Neuronal stem cell (in vitro differentiated cells): ENCODE measurements around the gene BRI3.

Experiments used
- DNase-seq: peaks from one replicate; pipeline ENCODE4 v3.0.0-alpha.2; 2013; ENCODE audit warnings: low spot score
- H2AFZ ChIP-seq: one replicate; pipeline ENCODE4 v1.6.1; 2013; ENCODE audit warnings: mild to moderate bottlenecking, low read length, inconsistent platforms
- H2AK5ac ChIP-seq: 2 replicates; pipeline ENCODE4 v1.6.1; 2013; ENCODE audit warnings: low read depth, mild to moderate bottlenecking, inconsistent platforms, low read length, moderate library complexity, mixed read lengths
- H2BK120ac ChIP-seq: 2 replicates; pipeline ENCODE4 v1.6.1; 2013; ENCODE audit warnings: low read depth, mild to moderate bottlenecking, inconsistent platforms, low read length, moderate library complexity, mixed read lengths
- H2BK12ac ChIP-seq: one replicate; pipeline ENCODE4 v1.6.1; 2013; ENCODE audit warnings: low read length, inconsistent platforms
- H2BK15ac ChIP-seq: 2 replicates; pipeline ENCODE4 v1.6.1; 2013; ENCODE audit warnings: mild to moderate bottlenecking, low read length, inconsistent platforms, mixed read lengths
- H2BK5ac ChIP-seq: one replicate; pipeline ENCODE4 v1.6.1; 2013; ENCODE audit warnings: inconsistent platforms, mild to moderate bottlenecking, low read length, moderate library complexity
- H3K14ac ChIP-seq: one replicate; pipeline ENCODE4 v1.6.1; 2013; ENCODE audit warnings: low read length, inconsistent platforms
- H3K18ac ChIP-seq: 2 replicates; pipeline ENCODE4 v1.6.1; 2013; ENCODE audit warnings: low read length, inconsistent platforms
- H3K23ac ChIP-seq: 2 replicates; pipeline ENCODE4 v1.6.1; 2013; ENCODE audit warnings: low read depth, mild to moderate bottlenecking, mixed read lengths, low read length, inconsistent platforms; ENCODE audit not compliant: poor library complexity
- H3K27ac ChIP-seq: replicated peaks from 3 replicates; pipeline ENCODE4 v1.5.1; 2013; ENCODE audit warnings: low read length, inconsistent platforms
- H3K27me3 ChIP-seq, 3 experiments: 2 replicates each; pipeline ENCODE4 v1.6.1; 2013; ENCODE audit warnings: low read length in 3 of 3, mild to moderate bottlenecking in 2 of 3, inconsistent platforms in 1 of 3, low read depth in 1 of 3, mixed read lengths in 1 of 3, moderate library complexity in 1 of 3; ENCODE audit not compliant: control insufficient read depth in 3 of 3, insufficient read depth in 3 of 3
- H3K36me3 ChIP-seq, 2 donors: replicated peaks in 1 of 2; 2 replicates each; pipeline ENCODE4 v1.6.1; 2013; ENCODE audit warnings: low read length in 2 of 2; ENCODE audit not compliant: control insufficient read depth in 2 of 2, insufficient read depth in 2 of 2
- H3K4ac ChIP-seq: 2 replicates; pipeline ENCODE4 v1.6.1; 2013; ENCODE audit warnings: inconsistent platforms, mild to moderate bottlenecking, low read length, moderate library complexity
- H3K4me1 ChIP-seq, 2 donors: 1 replicate in 1 of 2; 2 replicates in 1 of 2; pipeline ENCODE4 v1.6.1; 2013; ENCODE audit warnings: low read length in 2 of 2, low read depth in 1 of 2; ENCODE audit not compliant: control insufficient read depth in 2 of 2, insufficient read depth in 1 of 2
- H3K4me2 ChIP-seq: one replicate; pipeline ENCODE4 v1.6.1; 2013; ENCODE audit warnings: mild to moderate bottlenecking, low read length, inconsistent platforms; ENCODE audit not compliant: insufficient read depth, poor library complexity, severe bottlenecking
- H3K4me3 ChIP-seq, 2 donors: 2 replicates each; pipeline ENCODE4 v1.5.1; 2013; ENCODE audit warnings: low read length in 2 of 2, mild to moderate bottlenecking in 2 of 2, inconsistent platforms in 1 of 2, moderate library complexity in 1 of 2
- H3K79me1 ChIP-seq: one replicate; pipeline ENCODE4 v1.6.1; 2013; ENCODE audit warnings: low read depth, mild to moderate bottlenecking, inconsistent platforms, low read length, moderate library complexity
- H3K9ac ChIP-seq: one replicate; pipeline ENCODE4 v1.6.1; 2013; ENCODE audit warnings: mild to moderate bottlenecking, low read depth, low read length, inconsistent platforms; ENCODE audit not compliant: poor library complexity
- H3K9me3 ChIP-seq, 2 donors: replicated peaks in 1 of 2; 2 replicates each; pipeline versions ENCODE3 to v1.6.1; 2013; ENCODE audit warnings: low read length in 2 of 2, mild to moderate bottlenecking in 2 of 2, inconsistent platforms in 1 of 2, low read depth in 1 of 2, mixed read lengths in 1 of 2, moderate library complexity in 1 of 2; ENCODE audit not compliant: control insufficient read depth in 2 of 2, insufficient read depth in 1 of 2
- H4K8ac ChIP-seq: one replicate; pipeline ENCODE4 v1.6.1; 2013; ENCODE audit warnings: low read depth, mild to moderate bottlenecking, inconsistent platforms, low read length, moderate library complexity
- H4K91ac ChIP-seq: one replicate; pipeline ENCODE4 v1.6.1; 2013; ENCODE audit warnings: low read length, low read depth, mild to moderate bottlenecking, inconsistent platforms; ENCODE audit not compliant: poor library complexity
- WGBS, 2 donors: extraction: QIAGEN DNeasy Blood & Tissue Kit; methylation state at CpG; one replicate each; pipeline ENCODE4 v1.1.7; 2013; ENCODE audit warnings: missing lambda C conversion rate in 2 of 2, mixed read lengths in 1 of 2; ENCODE audit not compliant: insufficient read length in 2 of 2, insufficient replicate concordance in 1 of 2; ENCODE audit errors: extremely low coverage in 2 of 2; 5-methylcytosine and 5-hydroxymethylcytosine counted together

The BRI3 gene

DNA sequence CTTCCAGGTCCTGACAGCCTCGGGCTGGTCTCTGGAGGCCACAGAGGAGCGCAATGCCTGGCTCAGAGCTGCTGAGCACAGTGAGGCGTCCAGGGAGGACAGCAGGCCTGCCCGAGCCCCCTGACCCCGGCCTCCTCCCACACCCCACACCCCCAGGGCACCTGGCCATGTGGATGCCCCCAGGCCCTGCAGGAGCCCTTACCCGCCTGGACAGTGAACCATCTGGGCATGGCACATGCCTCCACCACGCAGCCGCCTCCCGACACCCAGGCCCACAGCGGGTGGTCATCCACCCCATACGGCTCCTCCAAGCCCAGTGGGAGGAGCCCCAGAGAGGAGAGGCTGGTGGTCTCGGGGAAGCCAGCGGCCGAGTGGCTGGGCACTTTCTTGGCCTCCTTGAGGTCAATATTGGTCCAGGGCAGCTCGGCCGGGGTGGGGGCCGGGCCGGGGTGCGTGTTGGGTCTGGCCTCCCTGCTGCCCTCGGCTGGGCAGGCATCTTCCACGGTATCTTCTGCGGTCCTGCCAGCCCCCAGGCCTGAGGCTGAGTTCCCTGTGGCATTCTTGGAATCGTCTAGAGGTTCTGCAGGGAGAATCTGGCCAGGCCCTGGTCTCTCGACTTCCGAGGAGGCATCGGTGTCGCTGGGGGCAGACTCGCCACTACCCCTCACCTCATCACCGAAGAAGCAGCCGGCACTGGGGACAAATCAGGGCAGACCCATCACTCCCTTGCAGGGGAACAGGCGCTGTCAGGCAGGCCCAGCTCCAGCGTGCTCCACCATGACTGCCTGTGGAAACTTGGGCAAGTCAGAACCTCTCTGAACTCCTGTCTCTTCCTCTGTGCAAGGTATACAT, 48.0 kb upstream of the BRI3 start:
- no peak overlapping the region for H2BK5ac ChIP-seq
- no peak overlapping the region for H3K4me3 ChIP-seq
- no peak overlapping the region for H2AK5ac ChIP-seq
- no peaks in the 10 kb centered on the region for H3K9me3 ChIP-seq
- peaks cover 5% of the 10 kb centered on the region for H3K79me1 ChIP-seq
- no peak overlapping the region for H2BK12ac ChIP-seq
- no peak overlapping the region for H3K18ac ChIP-seq
- H3K27me3 ChIP-seq = no peaks in the 10 kb centered on the region
- no peak overlapping the region for H3K4ac ChIP-seq
- no CpG with 5 or more reads among the region's 32 CpGs for WGBS, 2 donors
- H3K4me2 ChIP-seq = no peak overlapping the region
- H3K23ac ChIP-seq = no peak overlapping the region
- H4K91ac ChIP-seq = no peak overlapping the region
- H3K36me3 ChIP-seq = peaks cover 2 to 11% of the 10 kb centered on the region in 2 donors
- peak overlapping the region; percentile 38 for H3K14ac ChIP-seq
- H2AFZ ChIP-seq = no peak overlapping the region
- H3K9ac ChIP-seq = no peak overlapping the region
- no peak overlapping the region for H2BK15ac ChIP-seq
- peak overlapping the region; percentile 65 for H4K8ac ChIP-seq
- H3K27ac ChIP-seq = no peak overlapping the region
- DNase-seq = no peak
- no peaks in the 10 kb centered on the region for H3K4me1 ChIP-seq
- H2BK120ac ChIP-seq = no peak overlapping the region

DNA sequence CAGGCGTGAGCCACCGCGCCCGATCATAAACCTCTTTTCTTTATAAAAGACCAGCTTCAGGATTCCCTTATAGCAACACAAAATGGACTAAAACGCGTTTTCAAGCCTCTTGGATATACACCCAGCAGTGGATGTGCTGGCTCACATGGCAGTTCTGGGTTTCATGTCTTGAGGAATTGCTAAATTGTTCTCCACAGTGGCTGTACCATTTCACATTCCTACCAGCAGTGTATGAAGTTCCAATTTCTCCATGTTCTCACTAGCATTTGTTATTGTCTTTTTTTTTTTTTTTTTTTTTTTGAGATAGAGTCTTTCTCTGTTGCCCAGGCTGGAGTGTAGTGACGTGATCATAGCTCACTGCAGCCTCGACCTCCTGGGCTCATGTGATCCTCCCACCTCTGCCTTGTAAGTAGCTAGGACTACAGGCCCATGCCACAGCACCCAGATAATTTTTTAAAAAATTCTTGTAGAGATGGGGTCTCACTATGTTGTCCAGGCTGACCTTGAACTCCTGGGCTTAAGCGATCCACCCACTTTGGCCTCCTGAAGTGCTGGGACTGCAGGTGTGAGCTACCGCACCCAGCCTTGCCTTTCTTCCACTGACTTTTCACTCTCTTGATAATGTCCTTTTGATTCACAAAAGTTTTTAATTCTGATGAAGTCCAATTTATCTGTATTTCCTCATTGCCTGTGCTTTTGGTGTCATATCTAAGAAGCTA, 46.9 kb upstream of the BRI3 start:
- Histone ChIP-seq H3K4me2 (no peak overlapping the region), H3K14ac (no peak overlapping the region), H3K4ac (no peak overlapping the region), H3K4me1 (no peaks in the 10 kb centered on the region), H4K8ac (no peak overlapping the region), H3K36me3 (peaks cover 2 to 20% of the 10 kb centered on the region in 2 donors), H2AK5ac (no peak overlapping the region), H3K4me3 (no peak overlapping the region), H3K9me3 (no peaks in the 10 kb centered on the region), H3K79me1 (peaks cover 5% of the 10 kb centered on the region), H2AFZ (no peak overlapping the region), H2BK15ac (no peak overlapping the region), H2BK5ac (no peak overlapping the region), H2BK120ac (no peak overlapping the region), H4K91ac (no peak overlapping the region), H3K18ac (no peak overlapping the region), H3K27me3 (no peaks in the 10 kb centered on the region), H3K27ac (no peak overlapping the region), H3K9ac (no peak overlapping the region), H3K23ac (no peak overlapping the region), H2BK12ac (no peak overlapping the region)
- DNase-seq = no peak
- WGBS, 2 donors = no CpG with 5 or more reads among the region's 10 CpGs

DNA sequence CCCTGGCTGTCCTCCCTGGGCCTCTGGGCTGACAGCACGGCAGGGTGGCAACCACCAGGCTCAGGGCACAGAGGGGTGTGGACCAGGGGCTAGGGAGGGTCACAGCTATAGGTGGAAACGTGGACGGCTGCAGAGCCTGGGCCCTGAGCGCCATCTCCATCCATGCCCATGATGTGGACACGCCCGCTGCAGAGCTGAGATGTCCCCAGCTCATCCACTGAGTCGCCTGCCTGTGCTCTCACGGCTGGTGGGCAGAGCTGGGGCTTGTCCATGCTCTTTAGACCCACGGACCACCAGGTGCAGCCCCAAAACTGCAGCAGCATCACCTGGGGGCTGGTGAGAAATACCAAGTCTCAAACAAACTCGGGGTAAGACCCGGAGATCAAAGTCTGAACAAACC, 45.6 kb upstream of the BRI3 start:
- WGBS, 2 donors = no CpG with 5 or more reads among the region's 11 CpGs
- Histone ChIP-seq H3K4ac (no peak overlapping the region), H3K9me3 (no peaks in the 10 kb centered on the region), H2BK5ac (no peak overlapping the region), H3K27ac (no peak overlapping the region), H2BK12ac (peak overlapping the region; percentile 22), H2AK5ac (no peak overlapping the region), H3K4me3 (no peak overlapping the region), H3K14ac (no peak overlapping the region), H3K9ac (no peak overlapping the region), H3K4me1 (no peaks in the 10 kb centered on the region), H2BK15ac (no peak overlapping the region), H2AFZ (no peak overlapping the region), H3K23ac (no peak overlapping the region), H3K27me3 (no peaks in the 10 kb centered on the region), H3K79me1 (peaks cover 5% of the 10 kb centered on the region), H4K8ac (no peak overlapping the region), H2BK120ac (no peak overlapping the region), H3K36me3 (peaks cover 3 to 29% of the 10 kb centered on the region in 2 donors), H3K18ac (no peak overlapping the region), H4K91ac (no peak overlapping the region), H3K4me2 (no peak overlapping the region)
- DNase-seq = no peak
